ENCODE measurements around the gene MRPL54.

GRCh38 chr19:3761382-3762129, 926 bp upstream of the MRPL54 start, which contains the start of gene APBA3:
- TF ChIP-seq, protein P1, sequence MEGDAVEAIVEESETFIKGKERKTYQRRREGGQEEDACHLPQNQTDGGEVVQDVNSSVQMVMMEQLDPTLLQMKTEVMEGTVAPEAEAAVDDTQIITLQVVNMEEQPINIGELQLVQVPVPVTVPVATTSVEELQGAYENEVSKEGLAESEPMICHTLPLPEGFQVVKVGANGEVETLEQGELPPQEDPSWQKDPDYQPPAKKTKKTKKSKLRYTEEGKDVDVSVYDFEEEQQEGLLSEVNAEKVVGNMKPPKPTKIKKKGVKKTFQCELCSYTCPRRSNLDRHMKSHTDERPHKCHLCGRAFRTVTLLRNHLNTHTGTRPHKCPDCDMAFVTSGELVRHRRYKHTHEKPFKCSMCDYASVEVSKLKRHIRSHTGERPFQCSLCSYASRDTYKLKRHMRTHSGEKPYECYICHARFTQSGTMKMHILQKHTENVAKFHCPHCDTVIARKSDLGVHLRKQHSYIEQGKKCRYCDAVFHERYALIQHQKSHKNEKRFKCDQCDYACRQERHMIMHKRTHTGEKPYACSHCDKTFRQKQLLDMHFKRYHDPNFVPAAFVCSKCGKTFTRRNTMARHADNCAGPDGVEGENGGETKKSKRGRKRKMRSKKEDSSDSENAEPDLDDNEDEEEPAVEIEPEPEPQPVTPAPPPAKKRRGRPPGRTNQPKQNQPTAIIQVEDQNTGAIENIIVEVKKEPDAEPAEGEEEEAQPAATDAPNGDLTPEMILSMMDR (IDR thresholded peaks at IDR 0.05), result peak; percentile 49 to 78 (median 69)
- peak in 2 of 3 donors; percentile 74 to 79 for TF ChIP-seq POLR2A (IDR thresholded peaks at IDR 0.05)
